GM19023 (cell line): ENCODE results near the gene MAMLD1.

ENCODE experiments used
- ATAC-seq: cut with Tn5 transposase; IDR thresholded peaks from one replicate; pipeline ENCODE4 v1.9.1; 2021; ENCODE audit warnings: mild to moderate bottlenecking, moderate library complexity; ENCODE audit not compliant: unreplicated experiment

The MAMLD1 gene

DNA sequence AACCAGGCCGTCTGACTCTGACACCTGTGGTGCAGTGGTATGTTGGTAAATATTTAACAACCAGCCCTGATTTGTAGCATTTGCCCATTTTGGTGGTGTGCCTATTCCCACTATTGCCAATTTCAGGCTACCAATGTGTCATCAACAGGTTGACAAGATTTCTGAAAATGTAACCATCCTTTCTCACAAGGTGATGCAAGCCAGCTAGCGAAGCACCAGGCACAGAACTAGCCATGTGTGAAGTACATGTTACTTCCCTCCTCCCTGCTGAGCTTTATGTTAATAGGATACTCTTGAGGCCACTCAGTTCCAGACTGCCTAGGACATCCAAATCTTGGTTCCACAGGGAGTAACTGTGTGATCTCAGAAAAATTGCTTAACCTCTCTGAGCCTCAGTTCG lies 7.2 kb upstream of the MAMLD1 start:
- no peak for ATAC-seq

DNA sequence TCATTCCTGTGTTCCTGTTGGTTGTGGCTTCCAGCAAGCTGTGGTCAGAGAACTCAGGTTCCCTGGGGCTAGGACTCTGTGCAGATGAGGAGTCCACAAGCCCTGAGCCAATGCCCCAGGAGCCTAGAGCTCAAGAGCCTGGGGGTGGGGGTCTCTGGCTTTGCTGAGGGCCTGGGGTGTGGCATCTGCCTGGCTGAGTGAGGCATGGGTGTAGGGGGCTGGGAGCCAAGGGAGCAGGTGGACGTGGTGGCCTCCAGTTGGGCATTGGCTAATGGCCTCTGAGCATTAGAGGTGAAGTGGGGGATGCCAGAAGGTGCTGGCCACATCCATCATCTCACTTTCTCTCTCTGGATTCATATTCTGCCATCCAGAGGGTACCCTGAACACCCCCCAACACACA lies 5.3 kb upstream of the MAMLD1 start:
- ATAC-seq, result no peak

DNA sequence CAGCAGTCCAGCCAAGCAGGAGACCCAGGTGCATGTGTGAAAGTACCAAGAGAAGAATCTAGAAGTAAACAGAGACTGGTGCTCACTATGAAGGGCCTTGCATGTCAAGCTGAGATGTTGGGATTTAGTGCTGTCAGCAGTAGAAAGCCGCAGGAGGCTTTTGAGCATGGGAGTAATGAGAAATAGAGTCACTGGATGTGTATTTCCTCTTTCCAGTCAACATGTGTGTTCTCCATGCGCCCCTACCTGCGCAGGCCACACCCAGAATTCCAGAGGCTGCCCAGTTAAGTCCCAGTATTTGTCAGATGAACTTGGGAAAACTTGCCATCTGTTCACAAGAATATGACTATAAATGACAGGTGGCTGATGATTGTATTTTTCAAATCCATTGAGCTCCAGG lies 4.5 kb upstream of the MAMLD1 start:
- ATAC-seq, result no peak

DNA sequence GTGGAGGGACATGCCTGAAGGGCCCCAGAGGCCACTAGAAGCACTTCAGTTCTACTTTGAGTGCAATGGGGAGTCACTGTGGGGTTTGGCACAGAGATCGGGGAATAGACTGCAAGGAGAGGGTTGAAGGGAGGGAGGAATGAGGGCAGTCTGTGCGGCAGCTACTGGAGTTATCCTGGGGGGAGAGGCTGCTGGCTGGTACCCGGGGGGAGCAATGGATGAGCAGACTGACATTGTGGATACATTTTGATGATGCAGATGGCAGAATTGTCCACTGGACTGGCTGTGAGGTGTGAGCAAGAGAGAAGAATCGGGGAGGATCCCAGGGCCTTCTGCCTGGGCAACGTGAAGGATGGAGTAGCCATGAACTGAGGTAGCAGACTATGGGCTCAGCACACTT lies 2.8 kb upstream of the MAMLD1 start:
- no peak for ATAC-seq

DNA sequence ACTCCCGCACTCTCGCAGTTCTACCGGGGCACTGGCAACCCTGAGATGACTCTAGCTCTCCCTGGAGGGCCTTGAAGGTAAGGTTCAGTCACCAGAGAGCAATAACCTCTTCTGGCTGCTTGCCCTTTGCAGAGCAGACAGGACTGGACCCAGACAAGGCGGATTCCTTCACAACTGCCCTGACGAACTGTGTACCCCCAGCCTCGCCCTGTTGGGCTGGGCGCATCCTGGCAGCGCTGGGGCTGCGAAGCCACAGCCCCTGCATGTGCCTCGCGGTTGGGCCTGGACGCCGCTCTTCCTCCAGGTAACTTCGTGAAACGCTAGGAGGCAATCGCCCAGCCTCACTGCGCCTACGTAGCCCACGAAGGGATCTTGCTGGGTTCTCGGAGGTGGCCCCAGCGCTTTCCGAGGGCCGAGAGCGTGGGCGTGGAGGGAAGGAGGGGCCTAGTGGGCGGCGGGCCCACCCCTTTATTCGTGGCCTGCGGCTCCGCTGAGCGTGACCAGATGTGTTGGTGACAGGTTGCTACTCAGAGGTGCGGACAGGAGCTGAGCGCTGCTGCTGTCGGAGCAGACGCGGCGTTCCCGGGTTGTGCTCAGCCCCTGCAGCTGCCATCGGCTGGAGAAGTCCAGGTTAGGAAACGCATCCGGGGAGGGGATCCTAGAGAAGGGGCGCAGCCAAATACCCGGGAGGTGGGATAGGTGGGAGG lies 1.9 kb upstream of the MAMLD1 start:
- ATAC-seq, result no peak

DNA sequence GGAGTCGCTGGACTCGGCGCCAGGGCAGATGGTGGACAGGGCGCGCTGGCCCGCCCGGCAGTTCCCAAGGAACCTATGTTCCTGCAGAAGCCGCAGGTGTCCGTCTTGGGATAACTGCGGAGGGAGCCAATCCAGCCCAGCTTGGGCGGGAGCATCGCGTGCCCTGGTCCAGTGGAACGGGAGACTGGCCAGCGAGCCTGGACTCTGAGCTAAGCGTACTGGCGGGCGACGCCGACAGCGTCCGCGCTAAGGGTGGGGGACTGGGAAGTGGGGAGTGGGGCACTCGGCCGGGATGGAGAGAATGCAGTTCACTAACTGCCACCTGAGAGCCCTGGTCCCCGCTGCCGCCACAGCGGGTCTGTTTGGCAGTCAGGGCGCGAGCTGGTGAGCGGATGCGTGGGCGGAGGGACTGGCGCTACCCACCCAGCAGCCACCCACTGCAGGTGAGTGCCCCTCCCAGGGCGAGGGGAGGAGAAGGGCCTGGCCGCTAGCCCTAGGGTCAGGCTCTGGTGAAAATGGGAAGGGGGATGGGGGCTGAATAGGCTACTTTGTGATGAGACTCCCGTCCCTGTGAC lies 1.3 kb upstream of the MAMLD1 start:
- ATAC-seq, result no peak

DNA sequence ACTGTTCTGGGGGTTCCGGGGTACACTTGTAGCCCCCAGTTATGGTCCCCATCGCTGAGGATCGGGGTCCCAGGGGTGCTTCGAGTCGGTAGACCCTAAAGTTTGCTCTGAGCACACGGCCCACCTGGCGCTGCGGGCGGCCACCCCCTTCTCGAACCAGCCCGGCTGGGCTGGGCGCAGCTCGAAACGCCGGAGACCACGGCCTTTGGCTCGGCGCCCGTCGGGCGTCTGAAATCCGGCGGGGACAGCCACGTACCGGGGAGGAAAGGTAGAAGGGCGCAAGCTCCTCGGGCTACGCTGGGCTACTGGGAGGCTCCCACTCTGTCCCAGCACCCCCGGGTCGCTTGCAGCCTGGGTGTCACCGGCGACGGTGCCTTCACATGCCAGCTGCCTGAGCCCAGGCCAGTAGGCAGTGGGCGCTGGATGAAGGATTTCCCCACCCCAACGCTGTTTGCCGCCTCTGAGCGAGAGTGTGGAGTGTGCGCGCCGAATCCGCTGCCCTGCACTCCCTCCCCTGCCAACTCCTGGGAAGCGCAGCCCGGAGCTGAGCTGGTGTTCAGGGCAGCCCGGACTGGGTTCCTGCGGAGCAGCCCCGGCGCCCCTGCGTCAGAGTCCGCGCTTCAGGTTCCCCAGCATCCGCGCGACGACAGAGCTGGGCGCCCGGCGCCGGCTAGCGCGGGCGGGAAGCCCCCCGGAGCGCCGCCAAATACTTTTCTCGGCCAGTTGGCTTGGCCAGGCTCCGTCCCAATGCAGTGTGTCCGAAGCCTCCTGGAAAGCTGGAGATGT lies 637 bp downstream of the MAMLD1 start:
- no peak for ATAC-seq

DNA sequence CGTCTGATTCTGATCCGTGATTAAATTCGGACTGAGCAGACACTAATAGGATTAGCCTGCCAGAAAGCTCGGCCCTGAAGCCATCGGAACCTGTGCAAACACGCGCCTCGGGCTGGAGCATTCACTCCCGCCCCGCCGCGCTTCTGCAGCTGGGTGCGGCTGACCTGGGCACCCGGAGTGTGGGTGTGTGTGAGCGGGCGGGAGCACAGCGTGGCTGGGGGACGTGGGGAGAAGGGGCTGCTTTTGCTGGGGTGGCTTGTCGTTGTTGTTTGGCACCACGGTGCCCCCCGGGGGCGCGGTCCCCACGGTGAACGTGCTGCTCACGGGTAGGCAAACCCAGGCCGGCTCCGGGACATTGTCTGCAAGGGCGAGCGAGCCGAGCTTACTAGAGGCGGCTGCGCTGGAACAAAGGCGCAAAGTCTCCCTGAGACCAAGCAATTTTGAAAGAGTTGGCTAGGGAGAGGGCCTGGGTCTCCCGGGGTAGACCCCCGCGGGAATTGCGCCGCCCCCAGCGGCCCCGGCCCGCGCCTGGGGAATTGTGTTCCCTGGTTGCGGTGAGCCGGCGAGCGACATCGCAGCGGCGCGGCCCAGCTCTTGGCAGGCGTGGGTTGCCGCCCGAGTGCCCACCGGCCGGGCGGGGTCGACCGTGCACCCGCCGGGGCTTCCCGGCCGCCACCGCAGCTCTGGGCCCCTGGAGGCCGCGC lies 1.4 kb downstream of the MAMLD1 start:
- ATAC-seq, result no peak

DNA sequence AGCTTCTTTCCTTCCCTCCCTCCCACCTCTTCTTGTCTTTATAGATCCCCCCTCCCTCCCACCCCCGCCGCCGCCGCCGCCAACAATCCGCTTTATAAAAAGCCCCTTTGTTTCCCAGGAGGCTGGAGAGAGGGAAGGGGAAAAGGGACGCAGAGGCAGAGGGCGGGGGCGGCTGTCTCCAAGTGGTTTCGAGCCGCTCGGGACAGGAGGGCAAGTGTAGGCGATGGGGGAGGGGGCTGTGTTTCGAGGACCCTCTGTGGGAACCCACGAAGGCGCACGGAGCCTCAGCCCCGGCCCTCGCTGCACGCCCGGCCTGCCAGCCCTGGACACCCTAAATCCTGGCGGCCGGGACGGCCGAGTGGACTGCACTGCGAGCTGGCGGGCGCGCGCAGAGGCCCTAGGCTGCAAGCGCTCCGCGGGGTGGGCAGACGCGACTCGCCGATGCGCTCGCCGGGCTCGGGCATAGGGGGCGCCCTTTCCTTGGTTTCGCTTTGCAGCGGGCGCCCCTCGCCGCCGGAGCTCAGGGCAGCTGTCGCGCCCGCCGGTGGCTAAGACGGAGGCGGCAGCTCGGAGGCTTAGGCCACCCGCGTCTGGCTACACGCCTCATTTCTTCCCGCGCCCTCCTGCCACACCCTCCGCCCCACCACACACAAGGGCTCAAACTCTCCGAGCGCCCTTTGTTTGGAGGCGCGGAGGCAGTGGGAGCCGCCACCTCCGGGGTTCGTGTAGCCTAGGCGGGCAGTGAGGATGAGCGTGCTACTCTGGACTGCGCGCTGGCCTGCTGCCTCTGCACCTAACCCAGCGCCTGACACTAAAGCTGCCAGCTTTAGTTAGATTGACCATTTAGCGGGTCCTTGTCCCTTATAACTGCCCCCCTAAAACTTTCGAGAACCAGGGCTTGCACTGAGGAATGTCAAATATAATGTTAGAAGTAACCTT lies 2.2 kb downstream of the MAMLD1 start:
- no peak for ATAC-seq

DNA sequence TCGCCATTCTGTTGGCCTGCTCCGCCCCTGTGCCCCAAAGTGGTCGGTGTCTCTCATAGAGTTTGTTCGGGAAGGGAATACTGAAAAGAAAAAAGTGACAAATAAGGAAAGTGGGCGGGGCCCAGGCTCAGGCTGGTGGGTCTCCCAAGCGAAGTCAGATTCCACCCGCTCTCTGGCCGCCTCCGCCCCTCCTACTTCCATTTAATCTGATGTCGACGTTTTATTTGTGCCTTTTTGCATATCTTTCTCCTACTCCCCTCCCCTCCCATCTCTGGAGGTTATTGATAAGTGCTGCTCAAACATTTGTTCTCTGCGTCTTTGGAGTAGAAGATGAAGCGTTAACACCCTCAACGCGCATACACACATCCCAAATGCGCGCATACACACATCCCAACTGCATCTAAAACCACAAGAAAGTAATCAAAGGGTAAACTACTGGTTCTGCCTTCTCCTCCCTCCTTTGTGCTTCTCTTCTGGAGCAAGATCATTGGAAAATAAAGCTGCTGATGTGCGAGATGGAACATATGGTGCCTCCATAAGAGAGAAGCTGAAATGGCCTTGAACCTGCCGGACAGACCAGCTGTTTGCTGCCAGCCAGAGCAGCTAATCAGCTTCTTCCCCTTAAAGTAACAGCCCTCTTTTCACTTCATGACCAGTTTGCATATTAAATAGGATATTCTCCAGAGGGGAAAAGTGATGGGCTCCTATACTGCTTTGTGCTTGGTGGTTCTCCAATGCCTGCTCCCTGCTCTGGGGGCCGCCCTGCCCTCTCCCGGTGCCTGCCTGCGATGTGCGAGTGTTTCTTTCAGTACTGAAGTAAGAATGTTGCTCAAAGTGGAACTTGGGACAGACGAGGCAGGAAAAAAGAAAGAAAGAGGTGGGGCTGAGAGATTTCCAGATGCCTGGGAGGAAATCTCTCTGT lies 3.1 kb downstream of the MAMLD1 start:
- ATAC-seq, result no peak

DNA sequence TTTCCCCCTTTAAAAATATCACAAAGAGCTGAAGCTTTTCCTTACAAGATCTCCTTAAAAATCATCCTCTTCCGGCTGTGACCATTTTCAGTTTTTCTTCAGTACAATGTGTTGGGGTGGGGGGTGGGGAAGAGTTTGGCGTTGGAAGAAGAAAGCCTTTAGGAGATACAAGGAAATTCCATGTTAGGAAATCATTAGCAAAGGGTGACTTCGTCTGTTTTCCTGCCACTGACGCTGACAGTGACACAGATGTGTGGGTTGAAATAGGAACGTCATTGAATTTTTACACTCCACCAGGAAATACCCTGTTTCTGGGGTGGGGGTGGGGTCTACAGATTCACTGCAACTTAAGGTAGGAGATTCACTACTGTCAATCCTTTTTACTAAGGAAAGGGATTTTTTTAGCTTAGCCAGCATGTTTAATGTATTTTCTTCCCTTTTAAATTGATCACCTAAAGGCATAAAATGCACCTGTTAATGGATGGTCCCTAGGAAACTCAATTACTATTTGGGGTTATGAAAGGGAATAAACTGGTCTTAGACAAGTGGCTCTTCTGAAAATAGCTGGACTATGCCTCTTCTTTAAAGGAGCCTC lies 3.9 kb downstream of the MAMLD1 start:
- ATAC-seq, result no peak

DNA sequence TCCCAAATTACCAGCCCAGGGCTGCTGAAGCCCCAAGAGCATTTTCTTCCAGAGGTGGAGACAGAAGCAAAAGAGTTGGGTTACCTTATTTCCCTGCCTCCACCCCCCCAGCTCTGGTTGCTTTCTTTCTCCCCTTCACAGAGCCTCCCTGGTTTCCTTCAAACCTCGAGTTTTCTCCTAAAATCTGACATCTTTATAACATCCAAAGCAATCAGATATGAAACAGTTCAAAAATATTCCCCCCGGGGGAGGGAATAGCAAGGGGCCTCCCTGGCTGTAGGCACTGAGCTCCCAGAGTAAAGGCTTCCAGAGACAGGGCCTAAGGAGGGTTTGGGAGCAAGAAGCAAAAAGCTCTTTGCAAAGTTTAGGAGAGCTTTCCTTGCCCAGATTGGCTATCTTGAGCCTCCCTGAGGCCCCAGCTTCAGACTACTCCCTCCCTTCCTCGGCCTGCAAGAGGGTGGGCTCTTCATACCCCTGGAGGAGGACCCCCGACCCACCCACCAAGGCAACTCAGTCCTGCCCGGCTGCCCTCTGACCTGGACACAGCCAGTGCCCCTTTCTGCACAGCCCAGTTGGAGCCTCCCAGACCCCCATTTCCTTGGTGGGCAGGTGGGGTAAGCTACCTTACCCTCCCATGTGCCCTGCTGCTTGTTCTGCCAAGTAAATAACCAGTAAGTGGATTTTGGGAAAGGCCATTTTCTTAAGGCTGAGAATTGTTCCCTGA lies 7.6 kb downstream of the MAMLD1 start:
- no peak for ATAC-seq

DNA sequence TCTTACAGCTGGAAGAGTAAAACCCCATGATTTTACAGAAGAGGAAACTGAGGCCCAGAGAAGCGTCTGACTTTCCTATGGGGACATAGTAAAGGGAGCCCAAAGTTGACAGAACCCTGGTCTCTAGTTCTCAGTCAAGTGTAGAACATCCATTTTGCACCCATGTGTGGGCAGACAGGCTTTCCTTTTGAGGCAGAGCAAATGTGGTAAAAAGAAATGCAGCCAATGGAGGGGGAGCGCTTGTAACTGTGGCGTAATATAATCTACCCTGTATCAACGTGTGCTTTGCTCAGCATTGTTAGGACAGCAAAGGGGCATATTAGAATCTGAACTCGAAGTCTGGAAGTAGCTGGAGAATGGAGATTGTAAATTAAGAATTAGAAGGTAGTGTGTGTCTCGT lies 8.8 kb downstream of the MAMLD1 start:
- no peak for ATAC-seq

DNA sequence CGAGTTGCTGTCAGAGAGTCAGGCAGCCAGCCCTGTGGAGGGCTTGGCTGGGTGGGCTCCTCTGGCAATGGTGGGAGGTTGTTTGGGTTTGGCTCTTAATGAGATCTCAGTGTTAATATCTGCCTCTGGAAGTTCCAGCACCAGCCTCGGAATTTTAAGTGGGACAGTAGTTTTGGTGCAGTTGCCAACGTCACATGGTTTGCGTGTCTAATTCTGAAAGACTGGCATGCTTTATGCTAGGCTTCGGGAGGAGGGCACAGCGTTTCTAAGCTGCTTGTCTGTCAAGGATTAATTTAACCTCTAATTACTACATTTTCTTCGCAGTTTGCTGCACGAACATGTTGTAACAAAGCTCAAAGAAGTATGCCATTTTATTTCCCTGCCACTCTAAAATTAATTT lies 9.2 kb downstream of the MAMLD1 start:
- ATAC-seq, result no peak

DNA sequence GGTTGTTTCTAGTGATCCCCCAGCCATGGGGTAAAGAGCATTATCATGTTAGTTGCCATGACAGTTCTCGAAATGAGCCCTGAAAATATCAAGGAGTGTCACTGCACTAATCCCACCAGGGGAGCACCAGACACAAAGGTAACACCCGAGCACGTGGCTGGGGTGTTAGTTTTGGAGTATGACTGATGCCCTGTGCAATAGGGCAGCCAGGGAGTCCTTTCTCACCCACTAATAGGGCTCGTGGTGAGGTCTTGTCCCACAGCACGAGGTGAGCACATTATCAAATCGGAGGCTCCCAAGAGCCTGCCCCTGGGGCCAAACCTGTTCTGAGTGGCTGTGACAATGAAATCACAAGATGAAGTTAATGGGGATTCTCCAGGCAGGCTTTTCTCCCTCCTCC lies 9.6 kb downstream of the MAMLD1 start:
- ATAC-seq, result no peak

DNA sequence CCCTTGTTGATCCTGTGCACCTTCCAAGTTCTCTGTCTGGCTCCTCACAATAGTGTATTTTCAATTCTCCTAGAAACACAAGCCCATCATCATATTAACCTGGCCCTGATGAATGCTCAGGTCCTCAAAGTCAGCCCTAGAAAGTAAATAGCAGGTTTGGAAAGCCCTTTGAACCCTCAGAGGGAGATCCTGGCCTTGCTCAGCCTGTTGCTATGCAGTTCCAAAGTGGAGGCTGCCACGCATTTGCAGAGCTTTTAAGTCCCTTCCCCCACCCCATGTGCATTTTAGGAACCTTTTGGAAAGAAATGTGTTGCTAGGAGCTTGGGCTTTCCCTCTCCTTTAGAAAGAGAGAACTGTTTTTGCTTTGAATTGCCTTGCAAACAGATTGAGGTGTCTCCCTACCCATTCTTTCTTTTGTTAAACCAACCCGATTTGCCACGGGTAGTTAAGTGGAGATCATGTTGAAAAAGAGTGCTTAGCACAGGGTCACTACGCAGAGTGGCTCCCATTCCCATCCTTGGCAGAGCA lies 12.2 kb downstream of the MAMLD1 start:
- no peak for ATAC-seq

DNA sequence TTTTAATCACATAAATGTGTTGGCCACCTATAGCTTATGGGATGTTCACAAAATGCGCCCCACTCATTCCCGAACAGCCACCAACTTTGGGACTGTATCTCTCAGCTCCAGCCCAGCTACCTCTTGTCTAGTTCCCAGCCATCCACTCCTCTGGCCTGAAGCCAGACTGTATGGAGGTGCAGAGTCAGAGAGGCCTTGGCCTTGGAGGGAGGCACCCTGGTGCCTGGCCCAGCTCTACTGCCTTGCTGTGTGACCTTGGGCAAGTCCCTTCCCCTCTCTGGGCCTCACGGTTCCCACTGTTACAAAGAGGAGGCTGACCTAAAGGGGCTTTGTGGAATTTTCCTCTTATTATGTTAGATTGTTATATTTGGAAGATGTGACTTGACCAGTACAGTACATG lies 13.9 kb downstream of the MAMLD1 start:
- no peak for ATAC-seq

DNA sequence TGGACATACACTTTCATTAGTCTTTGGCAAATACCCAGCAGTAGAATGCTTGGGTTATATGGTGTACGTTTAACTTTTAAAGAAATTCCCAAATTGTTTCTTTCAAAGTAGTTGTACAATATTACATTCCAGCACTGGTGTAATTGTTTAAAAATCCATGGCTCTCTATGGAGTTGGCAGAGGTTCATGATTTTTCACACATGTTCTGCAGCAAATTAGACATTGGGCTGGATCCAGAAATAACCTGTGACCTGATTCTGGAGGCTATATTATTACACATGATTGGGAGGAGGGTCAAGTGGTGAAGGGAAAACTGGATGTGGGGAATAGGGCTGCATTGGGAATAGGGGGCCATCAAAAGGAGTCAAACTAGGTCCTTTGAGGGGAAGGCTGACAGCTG lies 41.9 kb downstream of the MAMLD1 start:
- no peak for ATAC-seq
